B cell (primary cell): ENCODE measurements around the gene WIPI1. TPM values are rescaled to one million over a fixed set of nuclear protein-coding genes. Genes with fewer than 3 reads are reported as not detected.

ENCODE experiments used
- ATAC-seq: fragments of 200-7000 bp; cut with Tn5 transposase; one replicate; pipeline ENCODE4 v1.10.0; 2021; ENCODE audit warnings: low read depth, mild to moderate bottlenecking, moderate number of reproducible peaks, moderate library complexity
- CTCF ChIA-PET: fragments of 350-600 bp; sonication (Branson Sonifier 250); formaldehyde crosslinking; loops from one replicate; lab custom pipeline; 2021; ENCODE audit warnings: antibody characterized with exemption, inconsistent platforms; lab: Charles Lee
- POLR2A ChIA-PET: fragments of 350-600 bp; sonication (Branson Sonifier 250); formaldehyde crosslinking; loops from one replicate; lab custom pipeline; 2021; ENCODE audit warnings: antibody characterized with exemption; lab: Charles Lee
- DNase-seq: peaks from one replicate; pipeline ENCODE4 v3.0.0; 2013
- H2AFZ ChIP-seq: 2 replicates; pipeline ENCODE4 v1.6.1; 2012; ENCODE audit warnings: mild to moderate bottlenecking, low read depth, low read length; ENCODE audit not compliant: insufficient read depth, poor library complexity, severe bottlenecking
- H3K27ac ChIP-seq, 2 donors: 1 replicate in 1 of 2; 2 replicates in 1 of 2; pipeline ENCODE4 v1.5.1; 2012 to 2013; ENCODE audit warnings: low read length in 2 of 2, mild to moderate bottlenecking in 2 of 2, moderate library complexity in 1 of 2
- H3K27me3 ChIP-seq, 4 experiments: fragments of 200-600 bp in 1 of 4; sonication (generic) in 1 of 4; replicated peaks in 1 of 4; 1 replicate in 2 of 4; 2 replicates in 2 of 4; pipeline versions ENCODE4 v1.6.1 to v1.7.0; 2013 to 2016; ENCODE audit warnings: low read length in 3 of 4, mild to moderate bottlenecking in 2 of 4, mixed read lengths in 1 of 4, moderate library complexity in 1 of 4; ENCODE audit not compliant: insufficient read depth in 4 of 4, control insufficient read depth in 3 of 4; ENCODE audit errors: control extremely low read depth in 1 of 4
- H3K36me3 ChIP-seq, 2 experiments: replicated peaks in 1 of 2; 1 replicate in 1 of 2; 2 replicates in 1 of 2; pipeline versions ENCODE4 v1.6.1 to v1.7.1; 2013; ENCODE audit warnings: low read length in 1 of 2; ENCODE audit not compliant: insufficient read depth in 2 of 2, control insufficient read depth in 1 of 2; ENCODE audit errors: control extremely low read depth in 1 of 2, extremely low read depth in 1 of 2
- H3K4me1 ChIP-seq, 2 donors: fragments of 200-600 bp in 1 of 2; sonication (generic) in 1 of 2; 1 replicate in 1 of 2; 2 replicates in 1 of 2; pipeline versions ENCODE4 v1.5.1 to v1.6.1; 2013 to 2017; ENCODE audit warnings: low read length in 2 of 2; ENCODE audit not compliant: control insufficient read depth in 2 of 2, insufficient read depth in 2 of 2
- H3K4me2 ChIP-seq: replicated peaks from 2 replicates; pipeline ENCODE3; 2012; ENCODE audit warnings: mild to moderate bottlenecking, low read depth, low read length; ENCODE audit not compliant: poor library complexity, severe bottlenecking
- H3K4me3 ChIP-seq, 5 experiments: fragments of 200-600 bp in 1 of 5; sonication (generic) in 1 of 5; 1 replicate in 3 of 5; 2 replicates in 2 of 5; pipeline versions ENCODE4 v1.5.1 to v1.7.0; 2011 to 2016; ENCODE audit warnings: low read length in 4 of 5, mild to moderate bottlenecking in 4 of 5, low read depth in 2 of 5, control low read depth in 1 of 5, moderate library complexity in 1 of 5; ENCODE audit not compliant: insufficient read depth in 1 of 5; ENCODE audit errors: control extremely low read depth in 1 of 5, extremely low read depth in 1 of 5
- H3K79me2 ChIP-seq: fragments of 200-600 bp; sonication (generic); one replicate; pipeline ENCODE4 v1.6.0; 2016; ENCODE audit warnings: low read length; ENCODE audit not compliant: control insufficient read depth, insufficient read depth
- H3K9ac ChIP-seq: fragments of 200-600 bp; sonication (generic); 2 replicates; pipeline ENCODE4 v1.6.1; 2017; ENCODE audit warnings: mild to moderate bottlenecking, low read length, moderate library complexity
- H3K9me3 ChIP-seq, 3 donors: one replicate each; pipeline versions ENCODE4 v1.6.1 to v1.7.1; 2013; ENCODE audit warnings: low read length in 2 of 3; ENCODE audit not compliant: control insufficient read depth in 2 of 3, insufficient read depth in 1 of 3; ENCODE audit errors: control extremely low read depth in 1 of 3
- H4K20me1 ChIP-seq: 2 replicates; pipeline ENCODE4 v1.6.0; 2012; ENCODE audit warnings: mild to moderate bottlenecking, low read length; ENCODE audit not compliant: insufficient read depth, control insufficient read depth, poor library complexity, severe bottlenecking
- H3K27ac Mint-ChIP-seq: one replicate; pipeline ENCODE4 v1.8.0; 2021; ENCODE audit warnings: mixed read lengths
- H3K27me3 Mint-ChIP-seq: one replicate; pipeline ENCODE4 v1.8.0; 2021; ENCODE audit warnings: mixed read lengths
- H3K4me1 Mint-ChIP-seq: one replicate; pipeline ENCODE4 v1.8.0; 2021; ENCODE audit warnings: mixed read lengths
- H3K4me3 Mint-ChIP-seq: one replicate; pipeline ENCODE4 v1.8.0; 2021; ENCODE audit warnings: mixed read lengths
- H3K9me3 Mint-ChIP-seq: one replicate; pipeline ENCODE4 v1.8.0; 2022; ENCODE audit warnings: mixed read lengths; ENCODE audit not compliant: insufficient read depth
- CTCF ChIP-seq: fragments of 200-600 bp; IDR thresholded peaks from one replicate; pipeline ENCODE4 v1.8.0; 2022; ENCODE audit warnings: antibody characterized with exemption, mild to moderate bottlenecking
- EZH2 ChIP-seq: IDR thresholded peaks from 2 replicates; pipeline ENCODE4 v1.6.1; 2012; ENCODE audit warnings: borderline replicate concordance, low read depth, mild to moderate bottlenecking, moderate library complexity, low read length; ENCODE audit not compliant: insufficient read depth, poor library complexity, severe bottlenecking
- WGBS: methylation state at CpG from one replicate; pipeline ENCODE4 v1.1.5; 2013; ENCODE audit warnings: missing lambda C conversion rate; ENCODE audit not compliant: insufficient coverage; 5-methylcytosine and 5-hydroxymethylcytosine counted together
- intact Hi-C: fragments of 100-400 bp; cut with micrococcal nuclease; formaldehyde crosslinking; loops from one replicate; pipeline ENCODE4 v1.10.0; 2022
- polyA plus RNA-seq: library from polyadenylated mRNA; depleted of rRNA; stranded (reverse); fragments of >200 nt; gene quantifications from 2 replicates; pipeline ENCODE4 v1.2.3, GENCODE V29; 2012
- total RNA-seq, 2 donors: library from RNA; stranded (reverse); fragments of 120-200 nt in 1 of 2; gene quantifications; 1 replicate in 1 of 2; 2 replicates in 1 of 2; pipeline versions ENCODE4 v1.2.3 to v1.2.4, GENCODE V29; 2013 to 2022

WIPI1 gene
- total and polyA plus RNA-seq, 2 donors (not counting 1 experiment from before 2014, with no cell fraction given), result 6.0 to 14.7 TPM

GRCh38 chr17:68491381-68492231, 34.3 kb upstream of the WIPI1 start:
- Histone ChIP-seq H4K20me1 (no peaks in the 10 kb centered on the region), H3K79me2 (no peaks in the 10 kb centered on the region), H3K4me2 (peak overlapping the region; percentile 48), H2AFZ (peak overlapping the region; percentile 47), H3K4me1 (peaks cover 21 to 31% of the 10 kb centered on the region in 2 donors), H3K9ac (no peak overlapping the region), H3K27me3 (no peaks in the 10 kb centered on the region), H3K4me3 (no peak overlapping the region), H3K27ac (peak overlapping the region in 1 of 2 donors; percentile 19), H3K36me3 (no peaks in the 10 kb centered on the region), H3K9me3 (peaks cover 0 to 5% (median 0%) of the 10 kb centered on the region in 3 donors)
- Mint-ChIP-seq H3K27ac (peak overlapping the region; percentile 32), H3K4me3 (peak overlapping the region; percentile 8), H3K27me3 (no peaks in the 10 kb centered on the region), H3K4me1 (peaks cover 23% of the 10 kb centered on the region), H3K9me3 (no peaks in the 10 kb centered on the region)
- 71% methylated on average over 11 of the region's 12 CpGs for WGBS
- intact Hi-C loops, result no loop called here
- ChIA-PET POLR2A (interaction anchor here (0.7 kb wide), 1 partner anchor 24 kb away, joined by 3 read pairs; no protein-coding TSS in a partner anchor), CTCF (interaction anchor here (0.8 to 1.0 kb wide), 2 partner anchors 9 to 25 kb away, joined by 3 read pairs; no protein-coding TSS in a partner anchor)
- ATAC-seq, result peak; percentile 69
- TF ChIP-seq CTCF (no peak), EZH2 (no peak)
- DNase-seq, result peak; percentile 52

- DNase-seq (no peak), ATAC-seq (no peak)
- no peak overlapping the region for H3K4me3 Mint-ChIP-seq
- WGBS, result 47% methylated on average over 2 of the region's 4 CpGs
- ChIA-PET POLR2A (no interaction called here), CTCF (no interaction called here)
- Histone ChIP-seq H2AFZ (no peak overlapping the region), H3K9me3 (peaks cover 0 to 5% (median 0%) of the 10 kb centered on the region in 3 donors), H3K4me2 (no peak overlapping the region), H4K20me1 (no peaks in the 10 kb centered on the region), H3K79me2 (no peaks in the 10 kb centered on the region), H3K4me1 (peaks cover 21 to 31% of the 10 kb centered on the region in 2 donors), H3K27me3 (no peaks in the 10 kb centered on the region), H3K4me3 (no peak overlapping the region), H3K36me3 (no peaks in the 10 kb centered on the region), H3K27ac (no peak overlapping the region), H3K9ac (no peak overlapping the region)
- intact Hi-C loops, result no loop called here
- TF ChIP-seq EZH2 (no peak), CTCF (no peak)
- H3K27ac Mint-ChIP-seq, result no peak overlapping the region
- no peaks in the 10 kb centered on the region for H3K27me3 Mint-ChIP-seq
- no peaks in the 10 kb centered on the region for H3K9me3 Mint-ChIP-seq
- H3K4me1 Mint-ChIP-seq, result peaks cover 25% of the 10 kb centered on the region
Observed at GRCh38 chr17:68489919-68490318, 32.6 kb upstream of the WIPI1 start.
